GM23338 (cell line): Measurements from ENCODE around the gene STK16. TPM values are rescaled to one million over a fixed set of nuclear protein-coding genes. Genes with fewer than 3 reads are reported as not detected.

Source experiments
- ATAC-seq: fragments of 200-7000 bp; cut with Tn5 transposase; 3 replicates; pipeline ENCODE4 v1.9.1; 2020
- DNase-seq: peaks from one replicate; pipeline ENCODE4 v3.0.0-alpha.2; 2015; ENCODE audit warnings: low spot score
- H2AFZ ChIP-seq: fragments of 200-600 bp; sonication (generic); 2 replicates; pipeline ENCODE4 v1.8.0; 2016; ENCODE audit warnings: antibody characterized with exemption, mild to moderate bottlenecking, moderate library complexity
- H3F3A ChIP-seq: fragments of 200-600 bp; sonication (generic); replicated peaks from 2 replicates; pipeline ENCODE4 v1.8.0; 2017; ENCODE audit warnings: antibody characterized with exemption, mixed run types, low read depth
- H3K27ac ChIP-seq: fragments of 200-600 bp; sonication (generic); 2 replicates; pipeline ENCODE4 v1.6.1; 2016; ENCODE audit warnings: low read depth
- H3K27me3 ChIP-seq: fragments of 200-600 bp; sonication (generic); 2 replicates; pipeline ENCODE4 v1.8.0; 2016; ENCODE audit warnings: mild to moderate bottlenecking, mixed run types, moderate library complexity; ENCODE audit not compliant: insufficient read depth
- H3K36me3 ChIP-seq: fragments of 200-600 bp; sonication (generic); 2 replicates; pipeline ENCODE4 v1.8.0; 2016; ENCODE audit warnings: mild to moderate bottlenecking; ENCODE audit not compliant: insufficient read depth
- H3K4me1 ChIP-seq: fragments of 200-600 bp; sonication (generic); 2 replicates; pipeline ENCODE4 v1.8.0; 2016; ENCODE audit warnings: mild to moderate bottlenecking, moderate library complexity; ENCODE audit not compliant: insufficient read depth
- H3K4me2 ChIP-seq: fragments of 200-600 bp; sonication (generic); 2 replicates; pipeline ENCODE4 v1.7.1; 2017; ENCODE audit warnings: mixed run types
- H3K4me3 ChIP-seq: fragments of 200-600 bp; sonication (generic); 2 replicates; pipeline ENCODE4 v1.6.1; 2016; ENCODE audit warnings: mixed run types
- H3K79me2 ChIP-seq: fragments of 200-600 bp; sonication (generic); replicated peaks from 2 replicates; pipeline ENCODE4 v1.8.0; 2017; ENCODE audit warnings: mild to moderate bottlenecking; ENCODE audit not compliant: insufficient read depth
- H3K9me2 ChIP-seq: fragments of 200-600 bp; sonication (generic); 2 replicates; pipeline ENCODE4 v1.8.0; 2017; ENCODE audit not compliant: insufficient read depth
- H4K20me1 ChIP-seq: fragments of 200-600 bp; sonication (generic); replicated peaks from 2 replicates; pipeline ENCODE4 v1.8.0; 2017; ENCODE audit warnings: mild to moderate bottlenecking; ENCODE audit not compliant: insufficient read depth
- H3K27ac Mint-ChIP-seq: 2 replicates; pipeline ENCODE4 v1.8.0; 2020; ENCODE audit warnings: inconsistent platforms, mild to moderate bottlenecking, moderate library complexity, mixed read lengths
- H3K27me3 Mint-ChIP-seq: 3 replicates; pipeline ENCODE4 v1.8.0; 2022; ENCODE audit warnings: low read depth, mild to moderate bottlenecking, moderate library complexity, mixed read lengths, inconsistent platforms; ENCODE audit not compliant: insufficient read depth, poor library complexity
- H3K36me3 Mint-ChIP-seq: 3 replicates; pipeline ENCODE4 v1.8.0; 2021; ENCODE audit warnings: low read depth, mild to moderate bottlenecking, inconsistent platforms, moderate library complexity, mixed read lengths
- H3K4me1 Mint-ChIP-seq: 3 replicates; pipeline ENCODE4 v1.8.0; 2020; ENCODE audit warnings: mild to moderate bottlenecking, inconsistent platforms, mixed read lengths
- H3K4me3 Mint-ChIP-seq: 3 replicates; pipeline ENCODE4 v1.8.0; 2021; ENCODE audit warnings: moderate library complexity, mild to moderate bottlenecking, inconsistent platforms, mixed read lengths
- H3K9me3 Mint-ChIP-seq: 3 replicates; pipeline ENCODE4 v1.8.0; 2020; ENCODE audit warnings: moderate library complexity, mild to moderate bottlenecking, inconsistent platforms, mixed read lengths
- CREB1 ChIP-seq: fragments of 250-450 bp; sonication (Bioruptor Pico); IDR thresholded peaks from 2 replicates; pipeline ENCODE4 v1.5.0; 2020; ENCODE audit warnings: low read depth, mild to moderate bottlenecking, moderate library complexity
- EZH2 ChIP-seq: fragments of 200-600 bp; sonication (generic); IDR thresholded peaks from one replicate; pipeline ENCODE4 v1.8.0; 2017; ENCODE audit warnings: antibody characterized with exemption, mild to moderate bottlenecking, low read depth; ENCODE audit not compliant: unreplicated experiment
- EZH2phosphoT487 ChIP-seq: fragments of 200-600 bp; sonication (generic); IDR thresholded peaks from one replicate; pipeline ENCODE4 v1.8.1; 2018; ENCODE audit warnings: antibody characterized with exemption; ENCODE audit not compliant: unreplicated experiment
- JUNB ChIP-seq: IDR thresholded peaks from one replicate; pipeline ENCODE4 v1.6.1; 2016; ENCODE audit warnings: antibody characterized with exemption; ENCODE audit not compliant: unreplicated experiment
- POLR2AphosphoS5 ChIP-seq: IDR thresholded peaks from 2 replicates; pipeline ENCODE4 v1.6.1; 2016; ENCODE audit warnings: antibody characterized with exemption, low read depth
- STAT1 ChIP-seq: IDR thresholded peaks from one replicate; pipeline ENCODE4 v1.6.1; 2016; ENCODE audit warnings: antibody characterized with exemption; ENCODE audit not compliant: unreplicated experiment
- polyA plus RNA-seq: library from polyadenylated mRNA; unstranded; fragments of >200 nt; fragmentation: Nextera tagmentation; extraction: Ambion mirVana; gene quantifications from 2 replicates; pipeline ENCODE4 v1.2.1, GENCODE V29; 2016
- total RNA-seq: library from RNA; depleted of rRNA; stranded (reverse); fragments of >200 nt; shearing (Covaris generic); gene quantifications from 2 replicates; pipeline ENCODE4 v1.2.3, GENCODE V29; 2014
- TF ChIP-seq, protein P1 (sequence below), 2 experiments: fragments of 200-600 bp in 1 of 2; sonication (generic) in 1 of 2; conservative IDR thresholded peaks; 2 replicates each; pipeline versions ENCODE4 v1.5.1 to v1.6.1; 2016 to 2017; ENCODE audit warnings: antibody characterized with exemption in 2 of 2, low read depth in 2 of 2, mild to moderate bottlenecking in 2 of 2, moderate library complexity in 1 of 2
- TF ChIP-seq, protein P2 (sequence below): IDR thresholded peaks from 2 replicates; pipeline ENCODE4 v1.6.1; 2016; ENCODE audit warnings: antibody characterized with exemption
- TF ChIP-seq, protein P3 (sequence below): fragments of 250-450 bp; sonication (Bioruptor Pico); IDR thresholded peaks from 2 replicates; pipeline ENCODE4 v1.5.0; 2020; ENCODE audit warnings: mild to moderate bottlenecking, moderate library complexity

The STK16 gene
- total and polyA plus RNA-seq, 2 experiments from 2014 or later, result 3.1 to 17.0 TPM

DNA sequence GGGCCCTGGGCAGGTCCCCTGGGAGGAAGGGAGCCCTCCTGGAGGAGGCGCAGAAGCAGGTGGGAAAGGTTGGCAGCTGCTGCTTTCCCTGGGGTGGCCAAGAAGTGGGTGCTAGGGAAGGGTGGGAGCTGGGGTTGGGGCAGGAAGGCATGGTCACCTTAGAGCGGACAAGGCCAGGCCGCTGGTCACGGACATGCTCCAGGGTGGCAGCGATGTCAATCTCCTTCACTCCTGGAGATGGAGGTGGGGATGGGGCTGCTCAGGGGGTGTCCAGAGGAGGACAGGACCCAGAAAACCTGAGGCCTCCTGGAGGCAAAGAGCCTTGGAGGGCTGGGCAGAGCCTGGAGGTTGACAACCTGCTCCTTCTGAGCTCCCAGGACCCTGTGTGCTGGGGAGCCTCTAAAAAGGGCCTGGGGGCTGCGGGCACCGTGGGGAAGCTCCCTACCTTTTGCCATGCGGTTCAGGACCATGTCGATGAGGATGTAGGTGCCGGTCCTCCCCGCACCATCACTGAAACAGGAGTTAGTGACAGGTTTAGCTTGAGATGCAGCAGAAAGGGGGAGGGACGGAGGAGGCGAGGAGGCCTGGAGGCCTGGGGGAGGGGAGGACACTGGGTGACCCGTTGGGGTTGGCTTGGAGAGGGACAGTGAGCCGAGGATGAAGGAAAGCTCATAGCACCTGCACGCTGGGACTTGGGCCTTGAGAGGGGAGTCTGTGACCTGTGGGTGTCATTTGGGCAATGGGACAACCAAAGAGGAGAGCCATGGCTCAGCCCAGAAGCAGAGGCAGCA, 45.3 kb downstream of the STK16 start (continued):
- no peak for TF ChIP-seq EZH2
- TF ChIP-seq, protein P1, sequence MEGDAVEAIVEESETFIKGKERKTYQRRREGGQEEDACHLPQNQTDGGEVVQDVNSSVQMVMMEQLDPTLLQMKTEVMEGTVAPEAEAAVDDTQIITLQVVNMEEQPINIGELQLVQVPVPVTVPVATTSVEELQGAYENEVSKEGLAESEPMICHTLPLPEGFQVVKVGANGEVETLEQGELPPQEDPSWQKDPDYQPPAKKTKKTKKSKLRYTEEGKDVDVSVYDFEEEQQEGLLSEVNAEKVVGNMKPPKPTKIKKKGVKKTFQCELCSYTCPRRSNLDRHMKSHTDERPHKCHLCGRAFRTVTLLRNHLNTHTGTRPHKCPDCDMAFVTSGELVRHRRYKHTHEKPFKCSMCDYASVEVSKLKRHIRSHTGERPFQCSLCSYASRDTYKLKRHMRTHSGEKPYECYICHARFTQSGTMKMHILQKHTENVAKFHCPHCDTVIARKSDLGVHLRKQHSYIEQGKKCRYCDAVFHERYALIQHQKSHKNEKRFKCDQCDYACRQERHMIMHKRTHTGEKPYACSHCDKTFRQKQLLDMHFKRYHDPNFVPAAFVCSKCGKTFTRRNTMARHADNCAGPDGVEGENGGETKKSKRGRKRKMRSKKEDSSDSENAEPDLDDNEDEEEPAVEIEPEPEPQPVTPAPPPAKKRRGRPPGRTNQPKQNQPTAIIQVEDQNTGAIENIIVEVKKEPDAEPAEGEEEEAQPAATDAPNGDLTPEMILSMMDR (conservative IDR thresholded peaks at IDR 0.05; ENCODE audit: low read depth in 2 of 2), result no peak

DNA sequence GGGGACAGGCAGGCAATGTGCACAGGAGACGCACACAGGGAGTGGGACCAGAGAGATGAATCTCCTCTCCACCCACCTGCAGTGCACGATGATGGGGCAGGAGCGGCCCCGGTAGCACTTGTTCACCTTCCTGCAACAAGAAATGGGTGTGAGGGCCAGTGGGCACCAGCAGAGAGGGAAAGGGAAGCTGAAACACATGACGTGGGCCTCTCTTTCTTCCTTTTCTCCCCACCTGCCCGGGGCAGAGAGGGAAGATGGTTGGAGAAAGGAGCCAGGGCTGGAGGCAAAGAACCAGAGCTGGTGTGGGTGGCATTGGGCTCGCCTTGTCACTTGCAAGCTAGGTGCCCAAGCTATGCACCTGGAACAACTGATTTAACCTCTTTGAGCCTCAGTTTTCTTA, 46.1 kb downstream of the STK16 start:
- peaks cover 8% of the 10 kb centered on the region; the same call in 2 of the 3 replicates for H3K4me1 Mint-ChIP-seq
- Histone ChIP-seq H3K27ac (no peak overlapping the region), H3F3A (peaks cover 5% of the 10 kb centered on the region; the same call in 1 of the 2 replicates), H3K4me3 (no peak overlapping the region), H3K36me3 (no peaks in the 10 kb centered on the region), H3K27me3 (peaks cover 19% of the 10 kb centered on the region), H2AFZ (no peak overlapping the region), H4K20me1 (no peaks in the 10 kb centered on the region; the same call in 1 of the 2 replicates), H3K79me2 (no peaks in the 10 kb centered on the region), H3K9me2 (no peaks in the 10 kb centered on the region), H3K4me1 (peaks cover 3% of the 10 kb centered on the region; the same call in 1 of the 2 replicates), H3K4me2 (no peak overlapping the region)
- H3K4me3 Mint-ChIP-seq, result no peak overlapping the region
- no peak for ATAC-seq
- no peak overlapping the region for H3K27ac Mint-ChIP-seq
- H3K9me3 Mint-ChIP-seq, result no peaks in the 10 kb centered on the region; the same call in 1 of the 3 replicates
- no peaks in the 10 kb centered on the region; the same call in 2 of the 3 replicates for H3K36me3 Mint-ChIP-seq
- DNase-seq, result no peak
- H3K27me3 Mint-ChIP-seq, result peaks cover 26% of the 10 kb centered on the region
- TF ChIP-seq POLR2AphosphoS5, result no peak
- TF ChIP-seq, protein P2, sequence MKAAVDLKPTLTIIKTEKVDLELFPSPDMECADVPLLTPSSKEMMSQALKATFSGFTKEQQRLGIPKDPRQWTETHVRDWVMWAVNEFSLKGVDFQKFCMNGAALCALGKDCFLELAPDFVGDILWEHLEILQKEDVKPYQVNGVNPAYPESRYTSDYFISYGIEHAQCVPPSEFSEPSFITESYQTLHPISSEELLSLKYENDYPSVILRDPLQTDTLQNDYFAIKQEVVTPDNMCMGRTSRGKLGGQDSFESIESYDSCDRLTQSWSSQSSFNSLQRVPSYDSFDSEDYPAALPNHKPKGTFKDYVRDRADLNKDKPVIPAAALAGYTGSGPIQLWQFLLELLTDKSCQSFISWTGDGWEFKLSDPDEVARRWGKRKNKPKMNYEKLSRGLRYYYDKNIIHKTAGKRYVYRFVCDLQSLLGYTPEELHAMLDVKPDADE, result no peak
- TF ChIP-seq, protein P1 (conservative IDR thresholded peaks at IDR 0.05; ENCODE audit: low read depth in 2 of 2), result no peak
- TF ChIP-seq STAT1, result no peak
- TF ChIP-seq JUNB, result no peak
- TF ChIP-seq, protein P3, sequence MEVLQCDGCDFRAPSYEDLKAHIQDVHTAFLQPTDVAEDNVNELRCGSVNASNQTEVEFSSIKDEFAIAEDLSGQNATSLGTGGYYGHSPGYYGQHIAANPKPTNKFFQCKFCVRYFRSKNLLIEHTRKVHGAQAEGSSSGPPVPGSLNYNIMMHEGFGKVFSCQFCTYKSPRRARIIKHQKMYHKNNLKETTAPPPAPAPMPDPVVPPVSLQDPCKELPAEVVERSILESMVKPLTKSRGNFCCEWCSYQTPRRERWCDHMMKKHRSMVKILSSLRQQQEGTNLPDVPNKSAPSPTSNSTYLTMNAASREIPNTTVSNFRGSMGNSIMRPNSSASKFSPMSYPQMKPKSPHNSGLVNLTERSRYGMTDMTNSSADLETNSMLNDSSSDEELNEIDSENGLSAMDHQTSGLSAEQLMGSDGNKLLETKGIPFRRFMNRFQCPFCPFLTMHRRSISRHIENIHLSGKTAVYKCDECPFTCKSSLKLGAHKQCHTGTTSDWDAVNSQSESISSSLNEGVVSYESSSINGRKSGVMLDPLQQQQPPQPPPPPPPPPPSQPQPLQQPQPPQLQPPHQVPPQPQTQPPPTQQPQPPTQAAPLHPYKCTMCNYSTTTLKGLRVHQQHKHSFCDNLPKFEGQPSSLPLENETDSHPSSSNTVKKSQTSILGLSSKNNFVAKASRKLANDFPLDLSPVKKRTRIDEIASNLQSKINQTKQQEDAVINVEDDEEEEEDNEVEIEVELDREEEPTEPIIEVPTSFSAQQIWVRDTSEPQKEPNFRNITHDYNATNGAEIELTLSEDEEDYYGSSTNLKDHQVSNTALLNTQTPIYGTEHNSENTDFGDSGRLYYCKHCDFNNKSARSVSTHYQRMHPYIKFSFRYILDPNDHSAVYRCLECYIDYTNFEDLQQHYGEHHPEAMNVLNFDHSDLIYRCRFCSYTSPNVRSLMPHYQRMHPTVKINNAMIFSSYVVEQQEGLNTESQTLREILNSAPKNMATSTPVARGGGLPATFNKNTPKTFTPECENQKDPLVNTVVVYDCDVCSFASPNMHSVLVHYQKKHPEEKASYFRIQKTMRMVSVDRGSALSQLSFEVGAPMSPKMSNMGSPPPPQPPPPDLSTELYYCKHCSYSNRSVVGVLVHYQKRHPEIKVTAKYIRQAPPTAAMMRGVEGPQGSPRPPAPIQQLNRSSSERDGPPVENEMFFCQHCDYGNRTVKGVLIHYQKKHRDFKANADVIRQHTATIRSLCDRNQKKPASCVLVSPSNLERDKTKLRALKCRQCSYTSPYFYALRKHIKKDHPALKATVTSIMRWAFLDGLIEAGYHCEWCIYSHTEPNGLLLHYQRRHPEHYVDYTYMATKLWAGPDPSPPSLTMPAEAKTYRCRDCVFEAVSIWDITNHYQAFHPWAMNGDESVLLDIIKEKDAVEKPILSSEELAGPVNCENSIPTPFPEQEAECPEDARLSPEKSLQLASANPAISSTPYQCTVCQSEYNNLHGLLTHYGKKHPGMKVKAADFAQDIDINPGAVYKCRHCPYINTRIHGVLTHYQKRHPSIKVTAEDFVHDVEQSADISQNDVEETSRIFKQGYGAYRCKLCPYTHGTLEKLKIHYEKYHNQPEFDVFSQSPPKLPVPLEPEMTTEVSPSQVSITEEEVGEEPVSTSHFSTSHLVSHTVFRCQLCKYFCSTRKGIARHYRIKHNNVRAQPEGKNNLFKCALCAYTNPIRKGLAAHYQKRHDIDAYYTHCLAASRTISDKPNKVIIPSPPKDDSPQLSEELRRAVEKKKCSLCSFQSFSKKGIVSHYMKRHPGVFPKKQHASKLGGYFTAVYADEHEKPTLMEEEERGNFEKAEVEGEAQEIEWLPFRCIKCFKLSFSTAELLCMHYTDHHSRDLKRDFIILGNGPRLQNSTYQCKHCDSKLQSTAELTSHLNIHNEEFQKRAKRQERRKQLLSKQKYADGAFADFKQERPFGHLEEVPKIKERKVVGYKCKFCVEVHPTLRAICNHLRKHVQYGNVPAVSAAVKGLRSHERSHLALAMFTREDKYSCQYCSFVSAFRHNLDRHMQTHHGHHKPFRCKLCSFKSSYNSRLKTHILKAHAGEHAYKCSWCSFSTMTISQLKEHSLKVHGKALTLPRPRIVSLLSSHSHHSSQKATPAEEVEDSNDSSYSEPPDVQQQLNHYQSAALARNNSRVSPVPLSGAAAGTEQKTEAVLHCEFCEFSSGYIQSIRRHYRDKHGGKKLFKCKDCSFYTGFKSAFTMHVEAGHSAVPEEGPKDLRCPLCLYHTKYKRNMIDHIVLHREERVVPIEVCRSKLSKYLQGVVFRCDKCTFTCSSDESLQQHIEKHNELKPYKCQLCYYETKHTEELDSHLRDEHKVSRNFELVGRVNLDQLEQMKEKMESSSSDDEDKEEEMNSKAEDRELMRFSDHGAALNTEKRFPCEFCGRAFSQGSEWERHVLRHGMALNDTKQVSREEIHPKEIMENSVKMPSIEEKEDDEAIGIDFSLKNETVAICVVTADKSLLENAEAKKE (CRISPR knock-in tag), result no peak
- TF ChIP-seq EZH2phosphoT487, result no peak
- TF ChIP-seq CREB1, result no peak
